ENCODE data around the gene ZC3H18.

The ZC3H18 gene

DNA sequence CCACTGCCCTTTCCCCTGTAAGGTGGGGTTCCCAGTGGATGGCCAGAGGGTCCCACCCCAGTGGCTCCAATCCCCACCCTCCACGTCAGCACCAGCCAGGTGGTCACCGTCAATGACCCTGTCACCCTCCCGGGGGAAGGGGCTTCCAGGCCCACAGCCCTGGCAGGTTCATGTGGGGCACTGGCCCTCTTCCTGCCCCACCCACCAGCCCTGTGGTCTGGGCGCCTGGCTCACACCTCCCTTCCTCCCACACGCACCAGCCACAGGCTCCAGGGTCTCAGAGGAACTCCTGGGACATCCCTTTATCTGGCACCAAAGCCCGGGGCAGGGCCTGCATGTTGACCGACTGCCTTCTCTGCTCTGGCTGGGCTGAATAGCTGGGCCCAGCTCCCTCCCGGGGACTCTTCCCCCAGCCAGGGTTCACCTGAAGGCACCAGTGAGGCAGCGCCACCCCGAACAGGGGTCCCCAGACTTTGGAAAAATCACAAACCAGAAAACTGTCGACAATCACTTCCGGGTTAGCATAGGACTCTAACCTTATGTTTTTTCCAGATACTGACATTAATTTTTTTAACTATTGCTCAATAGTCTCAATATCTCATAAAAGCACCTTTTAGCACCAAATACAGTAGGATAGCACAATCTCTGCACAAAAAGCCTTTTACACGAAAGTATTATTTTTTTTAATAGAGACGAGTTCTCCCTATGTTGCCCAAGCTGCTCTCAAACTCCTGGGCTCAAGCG is 21.9 kb upstream of the ZC3H18 start:
- no peak for TF ChIP-seq CREB1 (IDR thresholded peaks at IDR 0.05; ENCODE audit: low read depth)
- TF ChIP-seq, protein P1, sequence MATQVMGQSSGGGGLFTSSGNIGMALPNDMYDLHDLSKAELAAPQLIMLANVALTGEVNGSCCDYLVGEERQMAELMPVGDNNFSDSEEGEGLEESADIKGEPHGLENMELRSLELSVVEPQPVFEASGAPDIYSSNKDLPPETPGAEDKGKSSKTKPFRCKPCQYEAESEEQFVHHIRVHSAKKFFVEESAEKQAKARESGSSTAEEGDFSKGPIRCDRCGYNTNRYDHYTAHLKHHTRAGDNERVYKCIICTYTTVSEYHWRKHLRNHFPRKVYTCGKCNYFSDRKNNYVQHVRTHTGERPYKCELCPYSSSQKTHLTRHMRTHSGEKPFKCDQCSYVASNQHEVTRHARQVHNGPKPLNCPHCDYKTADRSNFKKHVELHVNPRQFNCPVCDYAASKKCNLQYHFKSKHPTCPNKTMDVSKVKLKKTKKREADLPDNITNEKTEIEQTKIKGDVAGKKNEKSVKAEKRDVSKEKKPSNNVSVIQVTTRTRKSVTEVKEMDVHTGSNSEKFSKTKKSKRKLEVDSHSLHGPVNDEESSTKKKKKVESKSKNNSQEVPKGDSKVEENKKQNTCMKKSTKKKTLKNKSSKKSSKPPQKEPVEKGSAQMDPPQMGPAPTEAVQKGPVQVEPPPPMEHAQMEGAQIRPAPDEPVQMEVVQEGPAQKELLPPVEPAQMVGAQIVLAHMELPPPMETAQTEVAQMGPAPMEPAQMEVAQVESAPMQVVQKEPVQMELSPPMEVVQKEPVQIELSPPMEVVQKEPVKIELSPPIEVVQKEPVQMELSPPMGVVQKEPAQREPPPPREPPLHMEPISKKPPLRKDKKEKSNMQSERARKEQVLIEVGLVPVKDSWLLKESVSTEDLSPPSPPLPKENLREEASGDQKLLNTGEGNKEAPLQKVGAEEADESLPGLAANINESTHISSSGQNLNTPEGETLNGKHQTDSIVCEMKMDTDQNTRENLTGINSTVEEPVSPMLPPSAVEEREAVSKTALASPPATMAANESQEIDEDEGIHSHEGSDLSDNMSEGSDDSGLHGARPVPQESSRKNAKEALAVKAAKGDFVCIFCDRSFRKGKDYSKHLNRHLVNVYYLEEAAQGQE (IDR thresholded peaks at IDR 0.05; ENCODE audit: low read depth), result no peak
- TF ChIP-seq TEAD4 (IDR thresholded peaks at IDR 0.05), result no peak
- no peak for TF ChIP-seq RAD21 (IDR thresholded peaks at IDR 0.05; ENCODE audit: low read depth)
- TF ChIP-seq EP300 (IDR thresholded peaks at IDR 0.05; ENCODE audit: borderline replicate concordance), result no peak
- TF ChIP-seq NFIC (IDR thresholded peaks at IDR 0.05), result no peak
- TF ChIP-seq ZBTB7A (IDR thresholded peaks at IDR 0.05; ENCODE audit: low read depth), result no peak
- TF ChIP-seq YY1 (IDR thresholded peaks at IDR 0.05; ENCODE audit: low read depth), result no peak
- no peak for TF ChIP-seq TCF12 (IDR thresholded peaks at IDR 0.05; ENCODE audit: low read depth)
- TF ChIP-seq, protein P2, sequence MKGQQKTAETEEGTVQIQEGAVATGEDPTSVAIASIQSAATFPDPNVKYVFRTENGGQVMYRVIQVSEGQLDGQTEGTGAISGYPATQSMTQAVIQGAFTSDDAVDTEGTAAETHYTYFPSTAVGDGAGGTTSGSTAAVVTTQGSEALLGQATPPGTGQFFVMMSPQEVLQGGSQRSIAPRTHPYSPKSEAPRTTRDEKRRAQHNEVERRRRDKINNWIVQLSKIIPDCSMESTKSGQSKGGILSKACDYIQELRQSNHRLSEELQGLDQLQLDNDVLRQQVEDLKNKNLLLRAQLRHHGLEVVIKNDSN (IDR thresholded peaks at IDR 0.05), result no peak
- no peak for TF ChIP-seq FOXM1 (IDR thresholded peaks at IDR 0.05; ENCODE audit: borderline replicate concordance, low read depth)
- TF ChIP-seq, protein P3, sequence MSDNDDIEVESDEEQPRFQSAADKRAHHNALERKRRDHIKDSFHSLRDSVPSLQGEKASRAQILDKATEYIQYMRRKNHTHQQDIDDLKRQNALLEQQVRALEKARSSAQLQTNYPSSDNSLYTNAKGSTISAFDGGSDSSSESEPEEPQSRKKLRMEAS (IDR thresholded peaks at IDR 0.05), result no peak

DNA sequence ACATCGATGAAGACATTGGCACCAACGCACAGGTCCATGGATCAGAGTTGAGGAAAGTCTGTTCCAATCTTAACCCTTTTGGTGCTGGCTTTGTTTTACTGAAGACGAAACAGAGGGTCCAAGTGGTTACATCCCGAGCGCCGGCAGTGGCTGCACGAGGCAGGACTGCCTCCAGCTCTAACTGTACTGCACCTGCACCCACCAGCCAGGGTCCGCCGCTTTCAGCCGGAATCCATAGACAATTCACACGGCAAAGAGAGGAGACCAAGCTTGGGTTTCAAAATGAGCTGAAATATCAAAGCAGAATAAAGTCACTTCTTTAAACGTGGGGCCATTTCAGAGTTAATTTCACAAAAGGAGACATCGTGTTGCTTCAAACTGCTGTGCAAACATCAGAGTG is 21.2 kb upstream of the ZC3H18 start:
- TF ChIP-seq, protein P3 (IDR thresholded peaks at IDR 0.05), result no peak
- TF ChIP-seq TCF12 (IDR thresholded peaks at IDR 0.05; ENCODE audit: low read depth) (no peak), EGR1 (IDR thresholded peaks at IDR 0.05) (no peak), CREB1 (IDR thresholded peaks at IDR 0.05; ENCODE audit: low read depth) (no peak), ZBTB7A (IDR thresholded peaks at IDR 0.05; ENCODE audit: low read depth) (no peak), YY1 (IDR thresholded peaks at IDR 0.05; ENCODE audit: low read depth) (no peak), TEAD4 (IDR thresholded peaks at IDR 0.05) (no peak), CEBPB (IDR thresholded peaks at IDR 0.05) (no peak)
- TF ChIP-seq, protein P2 (IDR thresholded peaks at IDR 0.05), result no peak

DNA sequence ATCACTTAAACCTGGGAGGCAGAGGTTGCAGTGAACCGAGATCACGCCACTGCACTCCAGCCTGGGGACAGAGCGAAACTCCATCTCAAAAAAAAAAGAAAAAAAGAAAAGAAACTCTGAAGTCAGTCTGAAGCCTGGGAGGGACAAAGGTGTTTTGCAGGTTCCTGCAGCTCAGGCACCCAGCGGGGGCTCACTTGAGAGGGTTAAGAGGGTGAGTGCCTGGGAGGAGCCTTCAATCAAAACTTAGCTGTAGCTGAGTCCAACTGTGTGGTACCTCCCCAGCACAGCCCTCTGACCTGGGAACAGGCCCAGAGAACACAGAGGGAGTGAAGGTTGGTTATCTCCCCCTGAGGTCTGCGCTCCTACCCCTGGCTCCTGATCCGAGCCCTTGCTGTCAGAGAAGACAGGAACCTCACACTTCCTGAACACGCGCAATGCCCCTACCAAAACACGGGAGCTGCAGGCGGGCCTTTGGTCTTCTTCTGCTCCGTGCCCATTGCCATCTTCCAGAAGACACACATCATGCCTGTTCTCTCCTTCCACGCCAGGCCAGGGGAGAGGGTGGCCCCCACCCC is 20.4 kb upstream of the ZC3H18 start:
- no peak for TF ChIP-seq TCF12 (IDR thresholded peaks at IDR 0.05; ENCODE audit: low read depth)
- TF ChIP-seq TAF1 (IDR thresholded peaks at IDR 0.05; ENCODE audit: low read depth), result no peak
- TF ChIP-seq, protein P1 (IDR thresholded peaks at IDR 0.05; ENCODE audit: low read depth), result no peak

DNA sequence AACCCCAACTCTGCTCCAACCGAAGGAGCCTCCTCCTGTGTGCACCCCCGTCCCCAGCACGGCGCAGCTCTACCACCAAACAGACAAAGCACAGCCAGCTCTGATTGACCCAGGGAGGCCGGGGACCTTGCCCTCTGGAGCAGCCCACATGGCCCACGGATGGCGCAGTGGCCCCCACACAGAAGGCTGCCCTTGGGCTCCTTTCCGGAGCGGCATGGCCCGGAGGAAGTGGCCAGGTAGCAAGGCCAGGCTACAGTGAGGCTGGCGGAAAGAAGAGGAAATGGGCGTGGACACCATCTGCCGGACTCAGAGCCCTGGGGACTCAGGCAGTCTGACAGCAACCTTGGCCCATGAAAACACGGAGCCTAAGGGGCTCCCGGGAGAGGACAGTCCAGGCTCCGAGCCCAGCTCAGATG is 19.9 kb upstream of the ZC3H18 start:
- no peak for TF ChIP-seq YY1 (IDR thresholded peaks at IDR 0.05; ENCODE audit: low read depth)
- TF ChIP-seq, protein P1 (IDR thresholded peaks at IDR 0.05; ENCODE audit: low read depth), result no peak
- no peak for TF ChIP-seq EGR1 (IDR thresholded peaks at IDR 0.05)
- TF ChIP-seq EP300 (IDR thresholded peaks at IDR 0.05; ENCODE audit: borderline replicate concordance), result no peak
- no peak for TF ChIP-seq TCF12 (IDR thresholded peaks at IDR 0.05; ENCODE audit: low read depth)

DNA sequence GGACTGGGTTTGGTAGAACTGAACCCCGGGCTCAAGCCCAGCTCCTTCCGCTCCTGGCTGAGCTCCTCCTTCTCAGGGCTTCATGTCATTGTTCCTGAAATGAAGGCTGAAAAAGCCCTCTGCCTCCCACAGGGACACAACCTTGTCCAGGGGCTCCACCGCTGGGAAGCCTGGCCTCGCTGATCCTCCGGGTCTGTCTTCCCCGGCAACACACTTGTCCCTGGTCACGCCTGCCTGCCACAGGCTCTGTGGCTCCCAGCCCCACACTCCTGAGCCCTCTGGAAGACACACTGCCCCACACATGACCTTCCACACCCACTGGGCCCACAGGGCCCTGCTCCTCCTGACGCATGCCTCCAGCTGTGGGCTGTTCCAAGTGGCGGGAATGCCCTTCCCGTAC is 18.0 kb upstream of the ZC3H18 start:
- TF ChIP-seq, protein P2 (IDR thresholded peaks at IDR 0.05), result no peak
- TF ChIP-seq RAD21 (IDR thresholded peaks at IDR 0.05; ENCODE audit: low read depth), result no peak
- no peak for TF ChIP-seq CEBPB (IDR thresholded peaks at IDR 0.05)
- no peak for TF ChIP-seq EGR1 (IDR thresholded peaks at IDR 0.05)
- TF ChIP-seq TCF12 (IDR thresholded peaks at IDR 0.05; ENCODE audit: low read depth), result no peak
- no peak for TF ChIP-seq EP300 (IDR thresholded peaks at IDR 0.05; ENCODE audit: borderline replicate concordance)
- TF ChIP-seq FOXM1 (IDR thresholded peaks at IDR 0.05; ENCODE audit: borderline replicate concordance, low read depth), result no peak
- TF ChIP-seq TAF1 (IDR thresholded peaks at IDR 0.05; ENCODE audit: low read depth), result no peak
